CD4-positive, alpha-beta T cell treated with Interleukin-6 at 100 ng/mL for 8 hours (primary cell): ENCODE measurements around the gene MRPS12.

Source experiments
- DNase-seq: peaks from one replicate; pipeline ENCODE4 v3.0.0-alpha.2; 2020; ENCODE audit warnings: mixed read lengths, low spot score

The MRPS12 gene

DNA sequence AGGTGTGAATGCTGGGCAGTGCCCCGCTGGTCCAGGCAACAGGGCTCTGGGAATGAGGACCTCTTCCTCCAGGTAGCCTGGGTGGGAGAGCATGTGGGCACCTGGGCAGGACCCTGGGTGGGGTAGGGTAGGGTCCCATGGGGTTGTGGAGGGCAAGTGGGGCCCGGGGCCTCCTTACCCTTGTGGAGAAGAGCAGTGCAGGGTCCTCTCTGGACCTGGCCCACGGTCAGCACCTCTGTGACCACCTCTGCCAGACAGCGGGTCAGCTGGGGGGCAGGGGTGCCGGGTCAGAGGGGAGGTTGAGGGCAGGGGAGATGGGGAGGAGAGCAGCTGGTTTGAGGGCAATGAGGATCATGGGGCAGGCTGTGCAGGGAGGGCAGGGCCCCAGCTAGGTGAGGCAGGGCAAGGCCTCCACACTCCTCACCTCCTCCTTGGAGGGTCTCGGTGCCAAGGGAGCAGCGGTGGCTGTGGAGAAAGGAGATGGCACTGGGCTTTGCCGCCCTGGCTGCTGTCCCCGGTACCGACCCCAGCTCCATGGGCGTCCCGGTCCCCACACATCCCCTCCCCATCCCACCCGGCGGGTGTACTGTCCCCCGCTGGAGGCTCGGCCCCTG lies 19.2 kb upstream of the MRPS12 start:
- no peak for DNase-seq

DNA sequence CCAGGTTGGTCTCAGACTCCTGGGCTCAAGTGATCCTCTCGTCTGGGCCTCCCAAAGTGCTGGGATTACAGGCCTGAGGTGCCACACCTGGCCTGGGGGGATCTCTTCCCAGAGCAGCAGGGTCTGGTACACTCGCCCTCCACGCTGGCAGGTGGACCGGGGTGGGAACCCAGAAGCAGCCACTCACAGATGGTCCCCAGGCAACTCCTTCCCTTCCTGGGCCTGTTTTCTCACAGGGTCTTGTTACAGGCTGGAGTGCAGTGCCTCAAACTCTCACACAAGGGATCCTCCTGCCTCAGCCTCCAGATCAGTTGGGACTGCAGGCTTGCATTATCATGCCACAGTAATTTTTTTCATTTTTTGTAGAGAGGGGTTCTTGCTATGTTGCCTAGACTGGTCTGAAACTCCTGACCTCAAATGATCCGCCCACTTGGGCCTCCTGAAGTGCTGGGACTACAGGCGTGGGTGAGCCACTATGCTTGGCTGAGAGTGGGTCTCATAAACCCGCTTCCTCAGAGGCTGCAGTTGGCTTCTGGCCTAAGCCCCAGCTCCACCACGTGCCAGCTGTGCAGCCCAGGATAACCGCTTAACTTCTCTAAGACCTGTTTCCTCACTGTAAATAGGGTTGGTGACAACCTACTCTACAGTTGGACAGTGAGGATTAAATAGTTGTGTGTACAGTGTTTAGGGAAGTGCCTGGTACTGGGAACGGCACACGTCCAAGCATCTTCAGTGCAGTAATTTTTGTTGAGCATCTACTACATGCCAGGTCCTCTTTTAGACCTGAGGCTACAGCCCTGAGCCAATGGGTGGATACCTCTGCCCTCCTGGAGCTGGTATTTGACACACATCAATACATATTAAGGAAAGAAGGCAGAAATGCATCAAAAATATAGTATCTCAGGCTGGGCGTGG lies 17.9 kb upstream of the MRPS12 start:
- no peak for DNase-seq

DNA sequence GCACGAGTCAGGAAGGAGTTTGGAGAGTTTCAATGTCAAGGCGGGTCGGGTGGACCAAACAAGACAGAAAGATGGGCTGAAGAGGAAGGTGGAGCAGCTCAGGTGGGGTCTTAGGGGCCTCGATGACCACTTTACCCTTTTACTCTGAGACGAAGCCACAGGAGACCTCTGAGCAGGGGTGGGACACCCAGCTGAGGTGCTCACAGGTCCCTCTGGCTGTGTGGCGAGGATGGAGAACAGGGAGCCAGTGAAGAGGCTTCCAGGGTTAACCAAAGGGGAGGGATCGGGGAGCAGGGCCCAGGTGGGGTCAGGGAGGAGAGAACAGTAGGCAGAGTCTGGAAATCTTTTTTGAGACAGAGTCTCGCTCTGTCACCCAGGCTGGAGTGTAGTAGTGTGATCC lies 16.8 kb upstream of the MRPS12 start:
- DNase-seq = no peak

DNA sequence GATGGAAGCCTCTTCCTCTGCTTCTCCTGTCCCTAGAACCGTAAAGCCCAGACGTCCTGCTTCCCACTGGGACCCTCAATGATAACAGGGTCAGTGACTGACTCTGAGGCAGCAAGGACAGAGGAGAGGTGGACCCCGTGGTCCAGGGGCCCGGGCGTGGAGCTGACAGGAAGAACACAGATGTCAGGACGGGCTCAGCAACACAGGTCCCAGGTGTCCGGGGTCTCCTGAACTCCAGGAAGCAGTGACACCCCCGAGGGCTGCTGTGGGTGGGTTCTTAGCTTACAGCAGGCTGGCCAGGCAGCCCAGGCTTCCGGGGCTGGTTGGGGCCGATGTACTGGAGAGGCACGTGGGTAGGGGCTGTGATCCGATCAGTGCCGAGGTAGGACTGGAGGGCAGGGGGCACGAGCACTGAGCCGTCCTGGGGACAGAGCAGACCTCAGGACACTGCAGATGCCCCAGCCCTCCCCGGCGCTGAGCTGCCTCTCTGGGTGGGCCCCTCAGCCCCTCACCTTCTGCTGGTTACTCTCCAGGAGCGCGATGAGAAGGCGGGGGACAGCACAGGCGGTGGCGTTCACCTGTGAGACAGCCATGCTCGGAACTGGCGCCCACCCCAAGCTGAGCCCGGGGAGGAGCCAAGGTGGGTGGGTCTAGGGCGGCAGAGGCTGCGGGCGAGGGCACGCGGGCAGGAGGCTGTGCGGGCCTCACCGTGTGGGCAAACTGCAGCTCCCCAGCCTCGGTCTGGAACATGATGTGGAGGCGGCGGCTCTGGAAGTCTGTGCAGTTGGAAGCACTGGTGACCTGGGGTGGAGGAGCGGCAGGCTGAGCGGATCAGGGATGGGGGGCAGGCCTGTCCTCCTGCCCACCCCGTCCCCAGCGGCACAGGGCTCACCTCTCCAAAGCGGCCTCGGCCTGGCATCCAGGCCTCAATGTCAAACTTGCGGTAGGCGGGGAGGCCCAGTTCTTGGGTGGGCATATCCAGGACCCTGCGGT lies 15.1 kb upstream of the MRPS12 start:
- DNase-seq = no peak

DNA sequence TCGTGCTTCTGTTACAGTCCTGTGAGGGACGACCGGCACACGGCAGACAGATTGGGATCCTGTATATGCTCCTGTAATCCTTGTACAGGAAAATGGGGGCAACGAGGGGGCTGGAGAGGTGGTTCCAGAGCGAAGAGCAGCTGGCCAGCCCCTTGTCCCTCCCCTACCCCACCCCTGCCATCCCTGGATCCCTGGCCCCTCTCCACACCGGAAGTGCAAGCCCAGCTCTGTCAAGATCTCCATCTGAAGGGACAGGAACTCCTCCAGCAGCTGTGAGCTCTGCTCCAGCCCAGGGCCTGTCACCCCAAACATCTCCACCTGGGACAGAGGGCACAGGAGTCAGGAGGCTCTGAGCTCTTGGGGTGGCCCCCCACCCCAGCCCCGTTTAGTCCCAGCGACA lies 13.2 kb upstream of the MRPS12 start:
- no peak for DNase-seq

DNA sequence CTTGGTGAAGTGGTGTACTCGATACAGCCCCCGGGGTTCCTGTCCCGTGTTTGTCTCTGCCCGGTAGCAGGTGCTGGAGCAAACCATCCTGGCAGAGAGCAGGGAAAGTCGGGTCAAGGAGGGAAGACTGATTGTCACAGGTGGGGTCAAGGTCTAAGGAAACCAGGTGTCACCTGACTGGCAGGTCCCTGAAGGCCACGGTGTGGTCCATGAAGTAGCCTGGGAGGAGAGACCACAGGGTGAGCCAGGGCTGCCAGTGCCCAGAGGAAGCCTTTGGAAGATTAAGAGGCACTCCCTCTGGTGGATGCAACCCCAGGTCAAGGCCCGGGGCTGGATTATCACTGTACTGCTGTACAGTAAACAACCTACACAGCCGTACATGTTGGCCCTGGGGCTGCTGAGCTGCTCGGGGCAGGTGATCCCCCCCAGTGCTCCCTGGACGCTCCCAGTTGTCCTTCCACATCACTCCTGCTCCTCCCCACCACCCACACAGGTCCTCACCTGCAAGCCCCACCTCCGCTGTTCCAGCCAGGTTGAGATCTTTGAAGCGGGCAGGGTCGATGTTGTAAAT lies 12.7 kb upstream of the MRPS12 start:
- DNase-seq = no peak

DNA sequence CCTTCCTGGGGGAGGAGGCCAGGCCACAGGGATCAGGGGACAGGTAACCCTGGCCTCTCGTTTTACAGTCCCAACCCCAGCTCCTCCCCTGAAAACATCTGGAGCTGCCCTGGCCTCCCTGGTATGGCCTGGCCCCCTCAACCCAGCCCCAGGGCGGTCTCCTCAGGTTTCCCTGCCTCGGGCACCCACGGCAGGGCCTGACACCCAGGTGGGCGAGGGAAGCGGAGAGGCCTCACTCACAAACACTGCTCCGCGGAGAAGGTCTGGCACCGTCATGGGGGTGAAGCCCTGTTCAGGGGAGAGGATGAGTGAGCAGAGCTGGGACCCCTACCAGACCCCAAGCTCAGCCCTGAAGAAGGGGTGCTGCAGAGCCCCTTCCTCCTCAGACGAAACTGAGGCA lies 12.2 kb upstream of the MRPS12 start:
- no peak for DNase-seq

DNA sequence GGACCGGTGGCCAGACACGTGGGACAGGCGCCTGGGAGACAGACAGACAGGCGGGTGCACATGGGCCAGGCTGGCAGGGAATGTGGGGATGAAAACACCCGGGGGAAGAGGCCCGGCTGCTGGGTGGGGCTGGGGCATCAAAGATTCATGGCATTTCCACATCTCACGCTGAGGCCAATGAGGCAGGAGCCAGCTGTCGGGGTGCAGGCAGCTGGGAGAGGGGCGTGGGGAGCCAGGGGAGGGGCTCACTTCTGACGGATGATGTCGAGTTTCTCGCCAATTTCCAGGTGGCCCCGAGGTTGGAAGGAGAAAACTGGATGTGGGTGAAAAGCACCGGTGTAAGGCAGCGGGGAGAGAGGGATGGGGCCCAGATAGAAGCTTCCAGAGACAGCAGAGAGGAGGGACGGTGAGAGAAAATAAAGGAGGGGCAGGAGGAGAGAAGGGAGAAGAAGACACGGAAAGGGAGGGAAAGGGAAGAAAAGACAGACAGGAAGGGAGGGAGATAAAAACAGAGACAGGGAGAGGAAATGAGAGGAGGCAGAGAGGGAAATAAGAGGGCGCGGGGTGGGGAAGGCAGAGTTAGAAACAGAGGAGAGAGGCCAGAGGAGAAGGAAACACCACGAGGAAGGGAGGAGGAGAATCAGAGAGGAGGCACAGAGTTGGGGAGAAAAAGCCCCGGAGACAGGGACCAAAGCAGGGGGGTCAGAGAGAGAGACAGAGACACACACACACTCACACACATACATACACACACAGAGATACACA lies 10.7 kb upstream of the MRPS12 start:
- no peak for DNase-seq

DNA sequence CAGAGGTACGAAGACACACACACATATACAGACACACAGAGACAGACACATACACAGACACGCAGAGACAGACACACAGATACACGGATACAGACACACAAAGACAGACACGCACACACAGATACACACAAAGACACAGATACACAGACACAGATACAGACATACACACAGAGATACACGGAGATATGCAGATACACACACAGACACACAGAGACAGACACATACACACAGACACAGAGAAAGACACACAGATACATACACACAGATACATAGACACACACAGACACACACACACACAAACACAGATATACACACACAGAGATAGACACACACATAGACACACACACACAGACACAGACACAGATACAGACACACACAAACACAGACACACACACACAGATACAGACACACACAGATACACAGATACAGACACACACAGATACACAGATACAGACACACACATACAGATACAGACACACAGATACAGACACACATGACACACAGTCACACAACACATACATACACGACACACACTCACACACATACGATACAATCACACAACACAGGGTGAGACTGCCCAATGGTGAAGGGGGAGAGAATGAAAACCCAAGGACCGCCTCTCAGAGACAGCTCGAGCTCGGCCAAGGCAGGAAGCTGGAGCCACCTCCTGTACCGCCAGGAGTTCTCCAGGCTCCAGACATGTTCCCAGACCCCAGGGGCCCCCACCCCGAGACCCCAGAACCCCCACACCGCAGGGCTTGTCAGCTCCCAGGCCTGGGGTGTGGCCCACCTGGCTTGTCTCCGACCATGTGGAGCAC lies 9.9 kb upstream of the MRPS12 start:
- no peak for DNase-seq

DNA sequence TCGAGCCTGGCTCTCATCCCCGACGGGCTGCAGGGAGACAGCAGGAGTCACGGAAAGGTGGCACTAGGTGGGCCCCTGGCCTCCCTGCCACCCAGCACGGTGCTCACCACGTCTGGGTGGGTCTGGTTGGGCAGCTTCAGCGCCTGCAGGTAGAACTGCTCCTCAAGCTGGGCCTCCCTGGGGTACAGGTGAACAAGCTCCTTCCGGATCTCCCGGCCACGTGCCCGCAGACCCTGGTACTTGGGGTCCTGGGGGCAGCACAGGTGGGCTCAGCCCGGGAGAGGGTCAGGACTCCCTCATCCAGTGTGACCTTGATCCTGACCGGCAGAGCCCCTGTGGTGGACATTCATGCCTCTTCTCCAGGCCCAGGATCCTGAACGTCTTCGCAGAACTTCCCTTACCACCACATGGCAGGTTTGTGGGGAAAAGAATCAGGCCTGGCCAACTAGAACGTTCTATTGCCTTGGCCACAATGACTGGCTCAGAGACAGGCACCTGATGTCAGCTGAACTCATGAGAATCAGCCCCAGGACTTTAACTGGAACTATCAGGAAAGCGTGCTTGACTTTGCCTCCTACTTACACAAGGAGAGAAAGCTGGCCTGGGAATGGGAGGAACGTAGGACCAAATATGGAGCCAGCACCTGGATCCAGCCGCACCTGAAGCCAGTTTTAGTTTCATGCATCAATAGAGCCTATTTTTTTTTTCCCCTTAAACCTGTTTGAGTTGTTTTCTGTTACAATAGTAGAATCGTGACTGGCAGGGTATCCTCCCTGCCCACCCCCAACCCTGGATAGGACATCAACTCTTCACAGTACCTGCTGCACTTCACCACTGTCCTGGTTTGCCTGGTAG lies 9.1 kb upstream of the MRPS12 start:
- DNase-seq = no peak

DNA sequence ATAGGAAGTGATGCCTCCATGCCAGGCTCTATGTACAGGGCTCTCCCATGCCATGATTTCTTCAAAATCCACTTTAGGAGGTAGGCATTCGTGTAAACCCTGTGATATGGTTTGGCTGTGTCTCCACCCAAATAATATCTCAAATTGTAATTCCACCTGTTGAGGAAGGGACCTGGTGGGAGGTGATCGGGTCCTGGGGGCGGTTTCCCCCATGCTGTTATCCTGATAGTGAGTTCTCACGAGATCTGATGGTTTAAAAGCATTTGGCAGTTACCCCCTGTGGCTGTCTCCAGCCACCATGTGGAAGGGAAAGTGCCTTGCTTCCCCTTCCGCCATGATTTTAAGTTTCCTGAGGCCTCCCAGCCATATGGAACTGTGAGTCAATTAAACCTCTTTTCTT lies 8.3 kb upstream of the MRPS12 start:
- no peak for DNase-seq

DNA sequence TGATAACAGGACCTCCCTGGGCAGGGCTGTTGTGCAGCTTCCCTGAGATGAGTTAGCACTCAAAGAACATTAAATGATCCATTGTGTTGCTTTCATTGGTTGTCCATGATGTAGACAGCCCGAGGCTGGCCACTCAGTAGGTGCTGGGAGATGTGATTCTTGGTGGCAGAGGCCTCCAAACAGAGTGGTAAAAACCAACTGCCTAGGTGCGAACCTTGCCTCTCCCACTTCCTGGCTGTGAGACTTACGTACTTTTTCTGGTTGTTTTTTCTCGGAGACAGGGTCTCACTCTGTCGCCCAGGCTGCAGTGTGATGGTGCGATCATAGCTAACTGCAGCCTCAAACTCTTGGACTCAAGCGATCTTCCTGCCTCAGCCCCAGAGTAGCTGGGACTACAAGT lies 6.4 kb upstream of the MRPS12 start:
- DNase-seq = peak; percentile 8

DNA sequence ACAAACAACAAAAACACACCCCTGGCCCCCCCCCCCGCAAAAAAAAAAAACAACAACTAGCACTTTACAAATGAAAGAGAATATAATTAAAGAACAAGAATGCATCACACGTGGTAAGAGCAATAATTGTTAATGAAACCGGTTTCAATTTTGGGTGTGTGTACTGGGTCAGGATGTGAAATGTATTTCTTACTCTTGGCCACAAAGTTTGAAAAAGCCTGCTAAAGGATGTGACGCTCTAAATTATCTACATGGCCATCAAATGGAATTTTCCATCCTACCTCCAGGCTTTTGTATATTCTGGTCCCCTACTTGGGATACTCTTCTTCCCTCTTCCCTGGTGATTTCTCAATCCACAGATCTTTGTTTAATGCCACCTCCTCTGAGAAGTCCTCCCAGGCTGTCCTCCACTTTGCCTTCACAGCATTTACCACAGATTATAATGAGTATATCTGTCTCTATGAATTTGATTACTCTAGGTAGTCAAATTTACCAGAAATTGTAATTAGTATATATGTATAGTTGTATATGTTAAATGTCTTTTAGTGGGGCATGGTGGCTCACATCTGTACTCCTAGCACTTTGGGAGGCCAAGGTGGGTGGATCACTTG lies 2.2 kb upstream of the MRPS12 start:
- no peak for DNase-seq

DNA sequence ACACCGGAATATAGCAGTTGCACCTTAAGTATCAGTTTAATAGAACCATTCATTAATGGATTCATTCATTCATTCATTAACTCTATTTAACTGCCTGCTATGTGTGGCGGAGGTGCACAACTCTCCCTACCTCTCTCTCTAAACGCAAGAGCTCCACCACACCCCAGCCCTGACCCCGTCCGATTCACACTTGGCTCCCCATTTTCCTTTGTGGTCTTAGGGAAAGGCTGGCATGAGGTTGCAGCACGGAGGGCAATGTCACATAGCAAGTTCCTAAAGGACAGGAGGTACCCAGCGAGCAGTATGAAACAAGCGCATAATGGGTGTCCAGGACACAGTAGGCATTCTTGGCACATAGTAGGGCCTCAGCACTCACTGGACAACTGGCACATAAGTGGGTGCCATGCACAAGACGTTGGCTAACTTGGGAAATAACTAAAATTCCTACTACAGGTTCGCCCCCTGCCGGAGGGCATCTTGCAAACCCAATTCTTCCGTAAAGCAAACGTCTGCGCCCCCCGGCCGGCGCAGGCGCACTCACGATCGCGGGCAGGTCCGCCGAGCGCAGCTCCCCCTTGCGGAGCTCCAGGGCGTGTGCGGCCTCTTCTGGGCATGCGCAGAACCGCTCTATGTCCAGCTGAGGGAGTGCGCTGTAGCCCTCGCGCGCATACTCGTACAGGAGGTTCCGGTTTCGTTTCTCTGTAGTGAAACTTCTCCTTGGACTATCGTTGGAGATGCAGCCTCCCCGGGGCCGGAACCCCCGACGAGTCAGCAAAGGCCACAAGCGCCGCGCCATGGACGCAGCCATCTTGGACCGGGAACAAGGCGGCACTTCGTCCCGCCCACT lies 592 bp upstream of the MRPS12 start, which contains the start of gene SARS2:
TSS of gene SARS2 (minus strand) at position 835 of the 847 bp plus-strand sequence. CDS start at position 808, 27 bp downstream.
- peak; percentile 94 for DNase-seq

DNA sequence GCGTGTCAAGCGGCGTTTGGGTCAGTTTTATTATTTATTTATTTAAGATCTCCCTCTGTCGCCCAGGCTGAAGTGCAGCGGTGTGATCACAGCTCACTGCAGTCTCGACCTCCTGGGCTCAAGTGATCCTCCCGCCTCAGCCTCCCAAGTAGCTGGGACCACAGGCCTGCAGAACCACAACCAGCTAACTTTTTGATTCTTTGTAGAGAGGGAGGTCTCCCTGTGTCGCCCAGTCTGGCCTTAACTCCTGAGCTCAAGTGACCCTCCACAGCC lies 713 bp downstream of the MRPS12 start:
- no peak for DNase-seq

DNA sequence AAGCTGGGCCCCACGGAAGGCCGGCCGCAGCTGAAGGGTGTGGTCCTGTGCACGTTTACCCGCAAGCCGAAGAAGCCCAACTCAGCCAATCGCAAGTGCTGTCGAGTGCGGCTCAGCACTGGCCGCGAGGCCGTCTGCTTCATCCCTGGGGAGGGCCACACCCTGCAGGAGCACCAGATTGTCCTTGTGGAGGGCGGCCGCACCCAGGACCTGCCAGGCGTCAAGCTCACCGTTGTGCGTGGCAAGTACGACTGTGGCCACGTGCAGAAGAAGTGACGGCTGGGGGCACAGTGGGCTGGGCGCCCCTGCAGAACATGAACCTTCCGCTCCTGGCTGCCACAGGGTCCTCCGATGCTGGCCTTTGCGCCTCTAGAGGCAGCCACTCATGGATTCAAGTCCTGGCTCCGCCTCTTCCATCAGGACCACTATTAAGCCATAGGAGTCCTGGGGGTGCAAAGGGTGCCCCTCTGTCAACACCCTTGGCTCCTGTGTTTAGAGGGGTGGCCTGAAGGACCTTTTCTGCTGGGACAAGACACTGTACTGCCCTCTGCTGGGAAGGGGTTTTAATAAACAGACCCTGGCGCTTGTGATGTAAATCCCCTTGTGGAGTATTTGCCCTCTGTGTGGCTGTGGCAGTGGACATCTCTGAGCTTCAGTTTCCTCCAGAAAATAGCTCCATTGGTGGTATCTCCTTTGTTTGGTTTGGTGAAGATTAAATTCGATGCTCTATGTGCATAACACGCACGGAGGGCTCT lies 1.9 kb downstream of the MRPS12 start:
- peak; percentile 37 for DNase-seq

DNA sequence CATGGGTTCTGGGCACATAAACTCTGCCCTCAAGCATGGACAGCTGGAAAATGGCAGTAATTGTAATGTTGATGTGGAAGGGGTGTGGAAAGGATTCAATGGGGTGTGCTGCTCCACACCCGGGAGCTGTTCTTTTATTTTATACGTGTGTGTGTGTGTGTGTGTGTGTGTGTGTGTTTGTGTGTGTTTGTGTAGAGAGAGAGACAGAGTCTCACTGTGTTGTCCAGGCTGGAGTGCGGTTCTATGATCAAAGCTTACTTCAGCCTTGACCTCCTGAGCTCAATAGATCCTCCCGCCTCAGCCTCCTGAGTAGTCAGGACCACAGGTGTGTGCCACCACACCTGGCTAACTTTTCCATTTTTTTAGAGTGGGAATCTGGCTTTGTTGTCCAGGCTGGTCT lies 2.8 kb downstream of the MRPS12 start:
- no peak for DNase-seq
